Stimulated activated CD8-positive, alpha-beta memory T cell treated with anti-CD3 and anti-CD28 coated beads, Interleukin-12 subunit alpha, Interleukin-12 subunit beta, amount 100 ng/mL, for 4 hours (primary cell): ENCODE results near the gene COPS4.
"Not testable (repeated sequence)": the region's sequence is repeated elsewhere in the genome, so short reads cannot be mapped to it uniquely, and the experiment has no call there.

Experiments
- DNase-seq: peaks from one replicate; pipeline ENCODE4 v3.0.0-alpha.2; 2020; ENCODE audit warnings: low read depth

COPS4 gene

DNA sequence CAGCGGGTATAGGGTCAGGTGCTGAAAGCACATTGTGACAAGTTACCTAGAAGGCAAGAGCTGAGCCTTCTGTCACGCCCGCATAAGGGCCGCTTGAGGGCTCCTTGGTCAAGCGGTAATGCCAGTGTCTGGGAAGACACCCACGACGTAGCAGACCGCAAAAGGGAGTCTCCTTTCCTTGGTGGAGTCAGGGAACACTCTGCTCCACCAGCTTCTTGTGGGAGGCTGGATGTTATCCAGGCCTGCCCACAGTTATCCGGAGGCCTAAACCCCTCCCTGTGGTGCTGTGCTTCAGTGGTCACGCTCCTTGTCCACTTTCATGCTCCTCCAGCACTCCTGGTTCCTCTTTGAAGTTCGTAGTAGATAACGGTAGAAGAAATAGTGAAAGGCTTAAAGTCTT lies 50.0 kb downstream of the COPS4 start:
- DNase-seq = not testable (repeated sequence)

DNA sequence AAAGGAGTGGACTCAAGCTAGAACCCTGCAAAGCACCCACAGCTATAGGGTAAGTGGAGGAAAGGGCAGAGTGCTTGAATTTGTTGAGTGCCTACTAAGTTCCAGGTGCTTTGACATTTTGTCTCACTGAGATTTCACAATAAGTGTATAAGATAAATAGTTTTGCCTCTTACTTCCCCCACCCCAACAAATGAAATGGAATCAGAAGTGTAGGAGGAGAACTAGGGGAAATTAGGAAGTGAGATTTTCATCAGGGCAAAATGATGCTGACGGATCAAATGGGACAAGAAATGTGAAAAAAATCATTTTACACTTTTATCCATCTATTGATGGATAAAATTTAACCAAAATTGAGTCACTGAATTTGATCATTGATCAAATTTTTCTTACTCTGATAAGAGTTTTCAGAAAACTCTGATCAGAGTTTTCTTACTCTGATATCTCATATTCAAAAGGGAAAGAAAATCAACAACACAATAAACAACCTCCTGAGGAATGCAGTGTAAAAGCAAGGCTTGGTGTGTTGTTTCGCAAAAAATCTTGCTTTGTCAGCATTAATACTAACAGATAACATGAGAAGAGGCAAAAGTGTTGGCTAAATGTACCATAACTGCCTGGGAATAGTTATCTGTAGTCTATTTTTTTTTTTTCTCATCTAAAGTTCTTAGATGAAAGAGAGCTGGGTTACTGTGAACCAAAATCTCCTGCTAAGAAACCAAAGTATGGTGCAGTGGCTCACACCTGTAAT lies 54.6 kb downstream of the COPS4 start:
- DNase-seq = no peak

GRCh38 chr4:83093060-83093640 lies 58.2 kb downstream of the COPS4 start:
- no peak for DNase-seq

- no peak for DNase-seq
Observed at GRCh38 chr4:83096397-83096796, 61.4 kb downstream of the COPS4 start.

DNA sequence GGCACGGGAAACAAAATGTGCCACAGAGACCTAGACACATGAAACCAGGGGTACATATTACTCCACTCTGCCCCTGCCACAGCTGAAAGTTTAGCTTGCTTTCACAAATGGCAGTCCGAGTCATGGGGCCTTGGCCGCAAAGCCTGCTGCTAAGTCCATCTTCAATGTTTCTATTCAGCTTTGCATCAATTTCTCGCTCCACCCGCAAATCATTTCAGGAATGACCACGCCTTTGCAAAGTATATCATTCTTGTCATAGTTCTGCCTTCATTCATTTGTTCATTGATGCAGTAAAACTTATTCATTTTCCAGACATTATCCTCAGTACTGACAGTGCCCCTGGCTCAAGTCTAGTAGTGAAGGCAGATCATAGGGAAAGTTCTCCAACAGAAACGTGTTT lies 70.0 kb downstream of the COPS4 start:
- no peak for DNase-seq

DNA sequence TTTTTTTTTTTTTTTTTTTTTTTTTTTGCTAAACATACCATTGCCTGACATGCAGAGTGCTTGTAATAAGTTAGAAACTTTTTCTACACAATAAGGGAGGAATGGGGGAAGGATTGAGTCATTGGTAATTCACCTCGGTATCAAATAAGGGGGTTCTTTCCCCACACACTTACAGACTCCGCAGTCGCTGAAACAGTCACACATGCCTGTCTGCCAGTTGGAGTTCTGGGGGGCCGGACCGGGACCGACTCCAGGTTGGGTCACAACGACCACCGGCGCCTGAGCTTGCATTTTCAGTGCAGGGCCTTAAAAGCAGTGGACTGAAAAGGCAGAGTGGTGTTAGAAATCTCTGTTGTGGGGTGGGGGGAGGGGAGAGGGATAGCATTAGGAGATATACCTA lies 72.6 kb downstream of the COPS4 start:
- DNase-seq = no peak

GRCh38 chr4:83108101-83108861 lies 73.3 kb downstream of the COPS4 start:
- DNase-seq = no peak

DNA sequence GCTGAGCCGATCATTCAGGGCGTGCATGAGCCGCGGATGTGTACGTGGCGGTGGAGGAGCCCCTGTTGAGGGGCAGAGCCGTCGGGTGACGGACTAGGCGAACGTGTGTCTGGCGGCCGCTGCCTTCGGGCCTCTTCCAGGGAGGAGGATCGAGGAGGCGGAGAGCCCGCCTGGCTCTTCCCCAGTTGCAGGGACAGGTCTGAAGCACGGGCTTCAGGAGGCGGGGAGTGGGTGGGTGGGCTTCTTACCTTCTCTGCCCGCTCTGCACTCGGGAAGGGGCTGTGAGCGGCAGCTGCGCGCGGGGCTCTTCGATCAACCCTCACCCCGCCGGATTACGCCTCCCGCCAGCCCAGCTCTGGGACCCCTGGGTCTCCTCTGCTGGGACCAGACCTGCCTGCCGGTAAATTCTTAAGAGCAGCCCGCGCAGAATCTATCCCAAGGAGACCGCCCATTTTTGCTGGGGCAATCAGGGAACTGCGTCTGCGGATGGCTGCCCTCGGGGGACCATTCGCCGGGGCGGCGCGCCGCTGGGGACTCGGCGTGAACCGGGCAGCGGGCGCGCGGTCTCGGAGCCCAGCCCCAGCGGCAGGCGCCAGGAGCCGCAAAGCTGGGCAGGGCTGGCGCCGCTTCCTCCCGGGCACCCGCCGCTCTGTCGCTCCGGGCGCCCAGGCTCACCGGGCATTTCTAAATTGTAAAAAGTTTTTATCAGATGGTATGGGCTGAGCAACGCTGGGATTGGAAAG lies 74.7 kb downstream of the COPS4 start:
- no peak for DNase-seq

GRCh38 chr4:83110223-83110945 lies 75.4 kb downstream of the COPS4 start:
- DNase-seq = peak; percentile 75

DNA sequence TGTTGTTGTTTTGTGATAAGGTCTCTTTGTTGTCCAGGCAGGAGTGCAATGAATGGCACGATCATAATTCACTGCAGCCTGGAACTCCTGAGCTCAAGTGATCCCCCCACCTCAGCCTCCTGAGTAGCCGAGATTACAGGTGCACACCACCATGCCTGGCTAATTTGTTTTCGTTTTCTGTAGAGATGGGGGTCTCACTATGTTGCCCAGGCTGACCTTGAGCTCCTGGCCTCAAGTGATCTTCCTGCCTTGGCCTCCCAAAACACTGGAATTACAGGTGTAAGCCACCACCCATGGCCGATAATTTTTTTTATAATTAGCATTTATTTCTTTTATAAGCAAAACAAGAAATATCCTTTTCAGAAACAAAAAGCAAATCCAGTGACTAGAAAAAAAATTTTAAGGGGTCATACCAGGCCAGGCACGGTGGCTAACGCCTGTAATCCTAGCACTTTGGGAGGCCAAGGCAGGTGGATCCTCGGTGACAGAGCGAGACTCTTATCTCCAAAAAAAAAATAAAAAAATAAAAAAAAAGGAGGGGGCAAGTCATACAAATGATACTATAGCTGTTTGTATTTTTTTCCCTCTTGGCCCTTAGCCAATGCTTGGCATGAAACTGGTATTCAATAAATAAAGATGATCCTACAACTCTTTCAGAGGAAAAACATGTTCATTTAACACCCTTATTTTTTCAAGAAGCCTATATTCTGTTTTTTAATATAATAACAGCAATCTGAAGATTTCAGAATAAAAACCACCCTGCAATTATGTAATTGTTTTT lies 76.2 kb downstream of the COPS4 start:
- DNase-seq = no peak

DNA sequence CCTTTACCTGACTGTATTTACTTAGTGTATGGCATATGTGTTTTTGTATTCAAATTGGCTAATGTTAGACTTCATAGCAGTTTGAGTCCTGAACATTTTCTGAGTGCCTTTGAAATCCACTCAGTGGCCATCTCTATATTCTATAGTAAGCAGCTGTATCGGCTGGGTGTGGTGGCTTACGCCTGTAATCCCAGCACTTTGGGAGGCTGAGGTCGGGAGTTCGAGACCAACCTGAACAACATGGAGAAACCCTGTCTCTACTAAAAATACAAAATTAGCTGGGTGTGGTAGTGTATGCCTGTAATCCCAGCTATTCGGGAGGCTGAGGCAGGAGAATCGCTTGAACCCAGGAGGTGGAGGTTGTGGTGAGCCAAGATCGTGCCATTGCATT lies 76.8 kb downstream of the COPS4 start:
- DNase-seq = not testable (repeated sequence)

DNA sequence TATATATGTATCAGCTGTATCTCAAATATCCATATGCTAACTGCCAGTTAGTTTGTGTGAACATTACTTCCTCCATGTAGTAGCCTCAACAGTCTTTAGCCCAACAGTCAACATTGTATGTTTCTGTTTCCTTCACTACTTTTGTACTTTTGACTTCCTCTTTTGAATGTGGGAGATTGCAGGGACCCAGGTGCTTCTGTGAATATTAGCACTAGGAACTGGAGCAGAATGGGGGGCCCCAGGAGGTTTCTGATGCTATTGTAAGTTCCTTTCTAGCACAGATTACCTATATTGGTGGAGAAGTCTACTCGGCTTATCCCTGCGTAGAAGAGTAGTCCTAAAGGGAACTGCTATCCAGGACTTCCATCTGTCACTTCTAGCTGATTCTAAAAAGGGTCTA lies 77.2 kb downstream of the COPS4 start:
- no peak for DNase-seq

DNA sequence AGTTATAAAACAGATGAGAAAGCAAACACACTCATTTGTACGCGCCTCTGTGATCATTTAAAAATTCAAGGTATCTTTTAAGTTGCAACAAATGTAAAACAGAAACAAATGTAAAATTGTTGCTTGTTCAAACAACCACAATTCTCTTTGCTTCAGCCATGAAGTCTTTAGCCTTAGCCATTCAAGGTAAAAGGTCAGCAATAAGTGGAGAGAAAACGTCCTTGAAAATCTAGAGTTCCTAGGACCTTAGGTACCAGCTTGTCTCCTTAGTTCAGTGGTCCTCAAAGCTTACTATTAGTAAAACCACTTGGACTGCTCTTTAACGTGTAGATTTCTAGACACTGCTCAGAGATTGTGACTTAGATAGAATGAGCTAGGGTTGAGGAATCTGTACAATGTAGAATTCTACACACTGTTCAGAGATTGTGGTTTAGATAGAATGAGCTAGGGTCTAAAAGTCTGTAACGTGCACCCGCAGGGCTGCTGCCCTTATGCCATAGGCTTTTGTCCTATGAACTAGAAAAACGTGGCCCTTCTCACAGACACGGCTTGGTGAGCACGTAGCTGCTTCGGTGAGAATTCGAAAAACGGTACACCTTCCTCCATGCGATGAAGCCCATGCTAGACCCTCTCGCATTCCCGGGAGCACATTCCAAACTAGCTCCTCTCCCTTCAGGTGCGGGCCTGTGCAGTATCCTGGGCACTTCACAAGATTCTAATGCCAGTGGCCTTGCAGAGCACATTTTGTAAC lies 77.9 kb downstream of the COPS4 start:
- no peak for DNase-seq

DNA sequence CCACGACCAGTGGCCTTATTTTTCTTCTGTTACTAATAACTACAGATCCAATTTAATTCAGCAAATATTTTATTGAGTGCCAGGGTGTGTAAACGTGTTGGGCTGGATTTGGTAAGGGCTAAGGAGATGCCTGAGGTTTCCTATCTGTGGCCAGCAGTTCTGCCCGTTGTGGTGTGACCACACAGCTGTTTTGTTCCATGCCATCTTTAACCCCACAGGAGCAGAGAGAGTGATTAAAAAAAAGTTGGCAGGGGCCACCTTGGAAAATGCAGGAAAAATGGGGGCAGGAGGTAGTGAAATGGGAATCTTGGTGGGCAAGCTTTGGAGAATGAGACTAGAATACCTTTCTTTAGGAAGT lies 78.4 kb downstream of the COPS4 start:
- DNase-seq = no peak

GRCh38 chr4:83114576-83114975 lies 79.6 kb downstream of the COPS4 start, which contains the start of gene PLAC8:
Gene PLAC8, minus strand, starts transcription at chr4:83114729. Its CDS starts 6,808 bp downstream, at chr4:83107921.
- DNase-seq = no peak

DNA sequence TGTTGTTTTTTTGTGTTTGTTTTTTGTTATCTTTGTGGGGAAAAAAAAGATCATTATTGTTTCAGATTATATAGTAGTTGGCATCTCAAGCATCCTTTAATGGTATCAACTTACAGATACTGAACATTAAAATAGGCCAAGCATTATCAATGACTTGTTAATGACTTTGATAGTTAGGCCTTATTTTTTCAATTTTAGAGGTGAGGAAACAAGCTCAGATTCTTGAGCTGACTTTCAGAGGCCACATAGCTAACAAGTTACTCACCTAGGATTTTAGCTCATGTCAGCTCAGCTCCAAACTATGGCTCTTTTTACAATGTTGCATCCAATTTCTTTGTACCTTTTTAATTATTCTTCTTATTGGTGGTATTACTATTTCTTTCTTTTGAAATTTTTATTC lies 80.0 kb downstream of the COPS4 start:
- no peak for DNase-seq

DNA sequence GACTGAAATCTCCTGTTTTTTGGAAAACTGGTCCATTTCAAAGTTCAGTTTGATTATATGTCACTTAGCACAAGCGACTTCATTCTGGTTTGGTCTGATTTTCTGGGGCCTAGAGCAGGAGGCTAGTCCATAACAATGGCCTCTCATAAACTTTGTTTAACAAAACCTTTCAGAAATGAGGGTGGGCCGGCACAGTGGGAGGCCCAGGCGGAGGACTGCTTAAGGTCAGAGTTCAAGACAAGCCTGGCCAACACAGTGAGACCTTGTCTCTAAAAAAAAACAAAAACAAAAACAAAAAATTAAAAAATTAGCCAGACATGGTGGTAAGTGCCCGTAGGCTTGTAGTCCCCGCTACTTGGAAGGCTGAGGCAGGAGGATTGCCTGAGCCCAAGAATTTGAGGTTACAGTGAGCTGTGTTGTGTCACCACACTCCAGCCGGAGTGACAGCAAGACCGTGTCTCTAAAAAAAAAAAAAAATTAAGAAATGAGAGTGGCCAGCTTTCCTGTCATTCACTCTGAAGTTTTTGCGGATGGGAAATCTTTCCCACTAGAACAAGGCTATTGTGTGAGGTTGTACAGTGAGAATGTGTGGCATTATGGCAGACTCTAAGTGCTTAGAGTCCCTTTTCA lies 80.8 kb downstream of the COPS4 start:
- DNase-seq = no peak

- DNase-seq = no peak
Observed at GRCh38 chr4:83118869-83119268, 83.9 kb downstream of the COPS4 start.

GRCh38 chr4:83121246-83121645 lies 86.3 kb downstream of the COPS4 start:
- DNase-seq = no peak
